ENCODE results near the gene PTPRU. TPM values are rescaled to one million over a fixed set of nuclear protein-coding genes. Genes with fewer than 3 reads are reported as not detected.

PTPRU gene
- total RNA-seq, 4 donors from 2014 or later = 15.0 to 46.7 (median 29.0) TPM

- no peaks in the 10 kb centered on the region for H3K9me3 ChIP-seq
- 50% methylated on average over 2 of the region's 2 CpGs for WGBS
- peaks cover 4% of the 10 kb centered on the region for H3K36me3 ChIP-seq
- DNase-seq (ENCODE audit: low spot score in 2 of 2) = no peak
- H3K27ac ChIP-seq = no peak overlapping the region
- H3K4me1 ChIP-seq = no peaks in the 10 kb centered on the region
- TF ChIP-seq CTCF (IDR thresholded peaks at IDR 0.05) (no peak), POLR2A (IDR thresholded peaks at IDR 0.05) (no peak), POLR2AphosphoS5 (IDR thresholded peaks at IDR 0.05) (no peak), EP300 (IDR thresholded peaks at IDR 0.05) (no peak)
- H3K27me3 ChIP-seq = peaks cover 10% of the 10 kb centered on the region
- no peak overlapping the region for H3K4me3 ChIP-seq
These were observed 93.8 kb downstream of the PTPRU start for GRCh38 chr1:29330089-29330488.

- Histone ChIP-seq H3K4me3 (no peak overlapping the region), H3K36me3 (peaks cover under 1% of the 10 kb centered on the region), H3K27ac (no peak overlapping the region), H3K4me1 (no peaks in the 10 kb centered on the region), H3K9me3 (no peaks in the 10 kb centered on the region), H3K27me3 (peaks cover 10% of the 10 kb centered on the region)
- TF ChIP-seq EP300 (IDR thresholded peaks at IDR 0.05) (no peak), POLR2AphosphoS5 (IDR thresholded peaks at IDR 0.05) (no peak), POLR2A (IDR thresholded peaks at IDR 0.05) (no peak), CTCF (IDR thresholded peaks at IDR 0.05) (no peak)
- DNase-seq (ENCODE audit: low spot score in 2 of 2) = no peak
- 84% methylated on average over 7 of the region's 7 CpGs for WGBS
These were observed 94.5 kb downstream of the PTPRU start for GRCh38 chr1:29330856-29331255.

- peaks cover 10% of the 10 kb centered on the region for H3K27me3 ChIP-seq
These were observed 95.0 kb downstream of the PTPRU start for GRCh38 chr1:29331309-29331708.

GRCh38 chr1:29331729-29332128, 95.4 kb downstream of the PTPRU start:
- 44% methylated on average over 1 of the region's 1 CpG for WGBS
- Histone ChIP-seq H3K9me3 (no peaks in the 10 kb centered on the region), H3K27ac (no peak overlapping the region), H3K4me3 (no peak overlapping the region), H3K4me1 (no peaks in the 10 kb centered on the region), H3K36me3 (no peaks in the 10 kb centered on the region), H3K27me3 (peaks cover 10% of the 10 kb centered on the region)
- TF ChIP-seq CTCF (IDR thresholded peaks at IDR 0.05) (no peak), POLR2A (IDR thresholded peaks at IDR 0.05) (no peak), POLR2AphosphoS5 (IDR thresholded peaks at IDR 0.05) (no peak), EP300 (IDR thresholded peaks at IDR 0.05) (no peak)
- DNase-seq (ENCODE audit: low spot score in 2 of 2) = no peak

More at GRCh38 chr1:29331309-29331708, 95.0 kb downstream of the PTPRU start:
- no peak overlapping the region for H3K4me3 ChIP-seq
- no peaks in the 10 kb centered on the region for H3K4me1 ChIP-seq
- DNase-seq (ENCODE audit: low spot score in 2 of 2) = no peak
- no peaks in the 10 kb centered on the region for H3K9me3 ChIP-seq
- no peaks in the 10 kb centered on the region for H3K36me3 ChIP-seq
- no peak overlapping the region for H3K27ac ChIP-seq
- TF ChIP-seq CTCF (IDR thresholded peaks at IDR 0.05) (no peak), POLR2A (IDR thresholded peaks at IDR 0.05) (no peak), POLR2AphosphoS5 (IDR thresholded peaks at IDR 0.05) (no peak), EP300 (IDR thresholded peaks at IDR 0.05) (no peak)

- 42% methylated on average over 6 of the region's 6 CpGs for WGBS
- Histone ChIP-seq H3K27me3 (peaks cover 10% of the 10 kb centered on the region), H3K36me3 (no peaks in the 10 kb centered on the region), H3K9me3 (no peaks in the 10 kb centered on the region), H3K27ac (no peak overlapping the region), H3K4me3 (no peak overlapping the region), H3K4me1 (no peaks in the 10 kb centered on the region)
- no peak for TF ChIP-seq POLR2A (IDR thresholded peaks at IDR 0.05)
- TF ChIP-seq EP300 (IDR thresholded peaks at IDR 0.05) = no peak
- TF ChIP-seq CTCF (IDR thresholded peaks at IDR 0.05) = peak in 1 of 2 donors; percentile 24
- no peak for TF ChIP-seq POLR2AphosphoS5 (IDR thresholded peaks at IDR 0.05)
- DNase-seq (ENCODE audit: low spot score in 2 of 2) = no peak
These were observed 95.9 kb downstream of the PTPRU start for GRCh38 chr1:29332204-29332603.

All from suprapubic skin (tissue), 4 donors.